H1 (cell line): ENCODE results near the gene CRY1. TPM values are rescaled to one million over a fixed set of nuclear protein-coding genes. Genes with fewer than 3 reads are reported as not detected.

Experiments used
- CTCF ChIA-PET: fragments of 300-600 bp; sonication (Branson Sonifier 250); formaldehyde crosslinking; loops from one replicate; lab custom pipeline; 2021; ENCODE audit not compliant: partially characterized antibody; lab: Charles Lee
- POLR2A ChIA-PET: fragments of 300-600 bp; sonication (Branson Sonifier 250); formaldehyde crosslinking; loops from one replicate; lab custom pipeline; 2021; ENCODE audit warnings: inconsistent platforms; ENCODE audit not compliant: partially characterized antibody; lab: Charles Lee
- DNase-seq, 2 experiments: peaks; one replicate each; pipeline versions ENCODE4 v3.0.0 to v3.0.0-alpha.2; 2010 to 2022; ENCODE audit warnings: low spot score in 2 of 2, low read depth in 1 of 2, mixed read lengths in 1 of 2
- FAIRE-seq: peaks from 2 replicates; lab custom pipeline; 2011; peaks lifted over from hg19 to GRCh38; lab: Jason Lieb, UNC
- H2AFZ ChIP-seq: 2 replicates; pipeline ENCODE4 v1.8.1; 2012; ENCODE audit warnings: low read length, inconsistent platforms
- H2AK5ac ChIP-seq: 2 replicates; pipeline ENCODE4 v1.6.1; 2013; ENCODE audit warnings: low read depth, low read length
- H2BK120ac ChIP-seq: replicated peaks from 2 replicates; pipeline ENCODE3; 2013; ENCODE audit warnings: low read depth, low read length, inconsistent platforms
- H2BK12ac ChIP-seq: 2 replicates; pipeline ENCODE4 v1.6.1; 2013; ENCODE audit warnings: low read depth, low read length
- H2BK15ac ChIP-seq: 2 replicates; pipeline ENCODE4 v1.6.1; 2013; ENCODE audit warnings: low read length
- H2BK20ac ChIP-seq: 2 replicates; pipeline ENCODE4 v1.6.1; 2013; ENCODE audit warnings: low read length
- H2BK5ac ChIP-seq: 2 replicates; pipeline ENCODE4 v1.6.1; 2013; ENCODE audit warnings: low read depth, low read length
- H3K14ac ChIP-seq: 2 replicates; pipeline ENCODE4 v1.6.1; 2013; ENCODE audit warnings: inconsistent platforms; ENCODE audit not compliant: insufficient read length
- H3K18ac ChIP-seq: 2 replicates; pipeline ENCODE4 v1.6.1; 2013; ENCODE audit warnings: low read length; ENCODE audit errors: extremely low read depth
- H3K23ac ChIP-seq: 2 replicates; pipeline ENCODE4 v1.6.1; 2013; ENCODE audit warnings: inconsistent platforms; ENCODE audit not compliant: insufficient read length
- H3K23me2 ChIP-seq: 2 replicates; pipeline ENCODE4 v1.6.1; 2013; ENCODE audit warnings: low read depth, low read length
- H3K27ac ChIP-seq: 2 replicates; pipeline ENCODE4 v1.6.1; 2011; ENCODE audit warnings: low read depth, low read length, inconsistent platforms
- H3K27me3 ChIP-seq, 4 experiments: replicated peaks in 1 of 4; 1 replicate in 1 of 4; 2 replicates in 3 of 4; pipeline versions ENCODE4 v1.6.1 to v1.8.1; 2011 to 2013; ENCODE audit warnings: low read length in 3 of 4, mild to moderate bottlenecking in 3 of 4, inconsistent platforms in 2 of 4, mixed read lengths in 2 of 4, moderate library complexity in 1 of 4; ENCODE audit not compliant: control insufficient read depth in 3 of 4, insufficient read depth in 3 of 4; ENCODE audit errors: extremely low read depth in 1 of 4
- H3K36me3 ChIP-seq, 4 experiments: 2 replicates each; pipeline versions ENCODE4 v1.6.1 to v1.8.1; 2011 to 2013; ENCODE audit warnings: mild to moderate bottlenecking in 4 of 4, low read length in 3 of 4, moderate library complexity in 2 of 4, control low read depth in 1 of 4, inconsistent platforms in 1 of 4; ENCODE audit not compliant: insufficient read depth in 4 of 4, control insufficient read depth in 2 of 4
- H3K4ac ChIP-seq: replicated peaks from 2 replicates; pipeline ENCODE3; 2013; ENCODE audit warnings: low read length, low read depth, mixed read lengths, inconsistent platforms; ENCODE audit not compliant: insufficient read length
- H3K4me1 ChIP-seq, 4 experiments: replicated peaks in 1 of 4; 1 replicate in 1 of 4; 2 replicates in 3 of 4; pipeline versions ENCODE4 v1.6.1 to v1.8.1; 2011 to 2013; ENCODE audit warnings: low read length in 3 of 4, inconsistent platforms in 2 of 4, mixed read lengths in 1 of 4; ENCODE audit not compliant: insufficient read depth in 4 of 4, control insufficient read depth in 3 of 4
- H3K4me2 ChIP-seq, 2 experiments: 2 replicates each; pipeline versions ENCODE4 v1.6.1 to v1.8.1; 2011 to 2013; ENCODE audit warnings: low read depth in 2 of 2, low read length in 2 of 2, control low read depth in 1 of 2, inconsistent platforms in 1 of 2, mild to moderate bottlenecking in 1 of 2; ENCODE audit not compliant: insufficient read depth in 1 of 2
- H3K4me3 ChIP-seq, 4 experiments: fragments of 200-600, 300-600 bp in 1 of 4; sonication (generic), shearing (Covaris generic), sonication (Bioruptor Twin) in 1 of 4; 2 replicates each; pipeline versions ENCODE4 v1.5.1 to v1.8.1; 2011 to 2016; ENCODE audit warnings: low read length in 4 of 4, low read depth in 3 of 4, control low read depth in 2 of 4, inconsistent platforms in 2 of 4, mild to moderate bottlenecking in 2 of 4, mixed read lengths in 1 of 4, moderate library complexity in 1 of 4; ENCODE audit not compliant: insufficient read depth in 2 of 4; ENCODE audit errors: extremely low read depth in 1 of 4
- H3K56ac ChIP-seq: replicated peaks from 2 replicates; pipeline ENCODE3; 2013; ENCODE audit warnings: low read depth, mild to moderate bottlenecking, mixed read lengths, low read length, inconsistent platforms; ENCODE audit not compliant: insufficient read length
- H3K79me1 ChIP-seq: 2 replicates; pipeline ENCODE4 v1.6.1; 2013; ENCODE audit warnings: low read depth, low read length, control low read depth
- H3K79me2 ChIP-seq, 2 experiments: 2 replicates each; pipeline versions ENCODE4 v1.6.1 to v1.8.1; 2012 to 2013; ENCODE audit warnings: low read length in 2 of 2, mild to moderate bottlenecking in 2 of 2, inconsistent platforms in 1 of 2; ENCODE audit not compliant: insufficient read depth in 2 of 2, control insufficient read depth in 1 of 2
- H3K9ac ChIP-seq, 4 experiments: replicated peaks in 1 of 4; 1 replicate in 1 of 4; 2 replicates in 3 of 4; pipeline versions ENCODE4 v1.6.1 to v1.8.1; 2011 to 2013; ENCODE audit warnings: low read depth in 3 of 4, low read length in 3 of 4, control low read depth in 2 of 4, mild to moderate bottlenecking in 2 of 4, moderate library complexity in 2 of 4, inconsistent platforms in 1 of 4; ENCODE audit errors: extremely low read depth in 1 of 4
- H3K9me3 ChIP-seq, 2 experiments: 2 replicates each; pipeline versions ENCODE4 v1.6.1 to v1.8.1; 2012 to 2013; ENCODE audit warnings: mild to moderate bottlenecking in 2 of 2, moderate library complexity in 2 of 2, control low read depth in 1 of 2, inconsistent platforms in 1 of 2, low read depth in 1 of 2, low read length in 1 of 2, mixed read lengths in 1 of 2; ENCODE audit not compliant: insufficient read depth in 2 of 2
- H4K20me1 ChIP-seq, 2 experiments: replicated peaks in 1 of 2; 2 replicates each; pipeline versions ENCODE3 to v1.8.1; 2011 to 2013; ENCODE audit warnings: inconsistent platforms in 2 of 2, low read length in 2 of 2, mild to moderate bottlenecking in 1 of 2; ENCODE audit not compliant: insufficient read depth in 2 of 2, control insufficient read depth in 1 of 2
- H4K5ac ChIP-seq: 2 replicates; pipeline ENCODE4 v1.6.1; 2013; ENCODE audit warnings: low read length, low read depth, mixed read lengths, inconsistent platforms; ENCODE audit not compliant: insufficient read length
- H4K8ac ChIP-seq: 2 replicates; pipeline ENCODE4 v1.8.0; 2013; ENCODE audit warnings: mild to moderate bottlenecking, moderate library complexity, low read length, inconsistent platforms; ENCODE audit not compliant: insufficient read depth; ENCODE audit errors: extremely low read depth
- H4K91ac ChIP-seq: replicated peaks from 2 replicates; pipeline ENCODE3; 2013; ENCODE audit warnings: low read length, mixed read lengths, inconsistent platforms; ENCODE audit not compliant: insufficient read length
- CTCF ChIP-seq, 3 experiments: IDR thresholded peaks; 1 replicate in 2 of 3; 2 replicates in 1 of 3; pipeline versions ENCODE4 v1.5.1 to v1.6.1; 2011; ENCODE audit warnings: low read length in 3 of 3, mild to moderate bottlenecking in 3 of 3, inconsistent platforms in 2 of 3, low read depth in 1 of 3, moderate library complexity in 1 of 3; ENCODE audit not compliant: insufficient read depth in 1 of 3; ENCODE audit errors: control extremely low read depth in 1 of 3
- KDM4A ChIP-seq: IDR thresholded peaks from one replicate; pipeline ENCODE4 v1.7.1; 2012; ENCODE audit warnings: low read depth, mild to moderate bottlenecking, moderate library complexity, low read length, inconsistent platforms; ENCODE audit not compliant: severe bottlenecking
- KDM5A ChIP-seq: fragments of 200-600 bp; IDR thresholded peaks from 2 replicates; pipeline ENCODE4 v1.7.1; 2012; ENCODE audit warnings: mild to moderate bottlenecking, low read length, inconsistent platforms, mixed read lengths
- MAFK ChIP-seq: IDR thresholded peaks from 2 replicates; pipeline ENCODE4 v1.6.1; 2012; ENCODE audit warnings: low read depth, mild to moderate bottlenecking, improper control_type of control experiment, low read length
- SRF ChIP-seq: IDR thresholded peaks from 2 replicates; pipeline ENCODE4 v1.6.1; 2011; ENCODE audit warnings: mild to moderate bottlenecking, low read depth, low read length, moderate library complexity
- WGBS, 2 experiments: shearing (Covaris generic) in 1 of 2; methylation state at CpG; one replicate each; pipeline versions ENCODE4 v1.1.6 to v1.1.7; 2013 to 2015; ENCODE audit warnings: low lambda C conversion rate in 2 of 2, mixed read lengths in 2 of 2, inconsistent platforms in 1 of 2, low coverage in 1 of 2, missing lambda C conversion rate in 1 of 2; ENCODE audit not compliant: insufficient replicate concordance in 2 of 2, insufficient coverage in 1 of 2, insufficient read length in 1 of 2; ENCODE audit errors: extremely low coverage in 1 of 2, missing lambda C conversion rate in 1 of 2; 5-methylcytosine and 5-hydroxymethylcytosine counted together
- polyA plus RNA-seq, 7 experiments: library from polyadenylated mRNA; depleted of rRNA in 3 of 7; stranded (reverse) in 5 of 7; unstranded in 2 of 7; fragments of >200 nt in 5 of 7; fragments of 200-250 nt in 2 of 7; gene quantifications; 1 replicate in 5 of 7; 2 replicates in 1 of 7; 4 replicates in 1 of 7; pipeline versions ENCODE4 v1.2.1 to v1.2.3, GENCODE V29; 2011 to 2013; ENCODE audit warnings: missing spikeins in 2 of 7, mixed read lengths in 2 of 7
- total RNA-seq: library from RNA; stranded (reverse); fragmentation: NEBNext Ultra II Directional; extraction: Animal tissue kit (Norgen Biotek cat#: 25700); gene quantifications from 2 replicates; pipeline ENCODE4 v1.2.1, GENCODE V29; 2021

The CRY1 gene
- total and polyA plus RNA-seq, 2 of the 8 experiments (the other 6 are each of a cell fraction or from before 2014, with no cell fraction given): 13.6 to 25.1 TPM

GRCh38 chr12:107031061-107031460 lies 62.3 kb downstream of the CRY1 start:
- Histone ChIP-seq H3K18ac (no peak overlapping the region), H3K79me2 (no peaks in the 10 kb centered on the region; a peak in 3 of 4 replicates), H2AK5ac (no peak overlapping the region), H3K79me1 (0 out of 2 replicates have a peak, but pooled peaks cover 3% of the 10 kb centered on the region), H2AFZ (no peak overlapping the region), H4K8ac (no peak overlapping the region), H3K27ac (no peak overlapping the region), H3K9ac (no peak overlapping the region), H2BK12ac (no peak overlapping the region), H2BK20ac (no peak overlapping the region), H3K4ac (no peak overlapping the region), H3K9me3 (no peaks in the 10 kb centered on the region), H3K4me2 (no peak overlapping the region), H3K14ac (no peak overlapping the region), H3K23me2 (no peaks in the 10 kb centered on the region; the same call in 1 of the 2 replicates), H3K4me1 (no peaks in the 10 kb centered on the region), H4K91ac (no peak overlapping the region), H4K5ac (no peak overlapping the region), H3K36me3 (no peaks in the 10 kb centered on the region), H3K27me3 (peaks cover 0 to 2% (median 0%) of the 10 kb centered on the region in 4 experiments; a peak in 1 of 7 replicates), H3K23ac (no peak overlapping the region), H3K4me3 (no peak overlapping the region), H2BK120ac (no peak overlapping the region), H2BK5ac (no peak overlapping the region), H4K20me1 (no peaks in the 10 kb centered on the region), H2BK15ac (no peak overlapping the region), H3K56ac (no peak overlapping the region)
- no peak for DNase-seq
- 94% methylated on average over 2 of the region's 2 CpGs; no CpG with 5 or more reads in 1 of the 2 experiments for WGBS, 2 experiments
- CTCF ChIA-PET: no interaction called here
- POLR2A ChIA-PET: no interaction called here
- no peak for FAIRE-seq
- TF ChIP-seq CTCF (IDR thresholded peaks at IDR 0.05; ENCODE audit: control extremely low read depth in 1 of 3, insufficient read depth in 1 of 3, low read depth in 1 of 3, low read length in 3 of 3) (no peak), KDM4A (no peak), MAFK (no peak), KDM5A (no peak), SRF (no peak)
